RWPE1 (cell line): ENCODE results near the gene MYH4.

Experiments
- CTCF ChIA-PET: fragments of 350-600 bp; sonication (Branson Sonifier 250); formaldehyde crosslinking; extraction: SDS; loops from one replicate; lab custom pipeline; 2021; lab: Yijun Ruan, JAX
- POLR2A ChIA-PET: fragments of 400-600 bp; formaldehyde crosslinking; extraction: SDS; loops from one replicate; lab custom pipeline; 2020; ENCODE audit warnings: antibody characterized with exemption; ENCODE audit not compliant: low non-redundant PET; lab: Yijun Ruan, JAX
- DNase-seq: peaks from one replicate; pipeline ENCODE4 v3.0.0; 2012; ENCODE audit warnings: low spot score
- H3K27ac ChIP-seq: fragments of 450-650 bp; 2 replicates; pipeline ENCODE4 v1.5.1; 2017
- CTCF ChIP-seq: fragments of 450-650 bp; conservative IDR thresholded peaks from 2 replicates; pipeline ENCODE4 v1.5.1; 2017; ENCODE audit warnings: low read depth, mild to moderate bottlenecking

Gene MYH4

GRCh38 chr17:10463402-10463801, 6.0 kb downstream of the MYH4 start:
- no peak for TF ChIP-seq CTCF
- POLR2A ChIA-PET, result no interaction called here
- H3K27ac ChIP-seq, result no peak overlapping the region
- CTCF ChIA-PET, result interaction anchor here (0.7 kb wide), 2 partner anchors 155 to 1256 kb away, joined by 3 to 7 read pairs; no protein-coding TSS in a partner anchor
- no peak for DNase-seq

GRCh38 chr17:10460062-10460461, 9.3 kb downstream of the MYH4 start:
- no peak for TF ChIP-seq CTCF
- DNase-seq, result no peak
- ChIA-PET POLR2A (no interaction called here), CTCF (no interaction called here)
- no peak overlapping the region for H3K27ac ChIP-seq

- no peak for TF ChIP-seq CTCF
- H3K27ac ChIP-seq, result no peak overlapping the region
- CTCF ChIA-PET, result no interaction called here
- DNase-seq, result no peak
- POLR2A ChIA-PET, result no interaction called here
These were observed 10.7 kb downstream of the MYH4 start for GRCh38 chr17:10458701-10459100.

- ChIA-PET CTCF (no interaction called here), POLR2A (no interaction called here)
- no peak for DNase-seq
- no peak overlapping the region for H3K27ac ChIP-seq
- no peak for TF ChIP-seq CTCF
These were observed 11.4 kb downstream of the MYH4 start for GRCh38 chr17:10457952-10458351.

- ChIA-PET CTCF (no interaction called here), POLR2A (no interaction called here)
- no peak overlapping the region for H3K27ac ChIP-seq
- TF ChIP-seq CTCF, result no peak
- no peak for DNase-seq
These were observed 22.1 kb downstream of the MYH4 start for GRCh38 chr17:10447026-10447931.

GRCh38 chr17:10439816-10440215, 29.5 kb downstream of the MYH4 start:
- POLR2A ChIA-PET, result no interaction called here
- no peak overlapping the region for H3K27ac ChIP-seq
- TF ChIP-seq CTCF, result no peak
- DNase-seq, result no peak
- CTCF ChIA-PET, result no interaction called here
